ENCODE data around the gene CTCF. TPM values are rescaled to one million over a fixed set of nuclear protein-coding genes. Genes with fewer than 3 reads are reported as not detected.

The CTCF gene
- total RNA-seq, 2 donors from 2014 or later, result 37.0 to 47.3 TPM

DNA sequence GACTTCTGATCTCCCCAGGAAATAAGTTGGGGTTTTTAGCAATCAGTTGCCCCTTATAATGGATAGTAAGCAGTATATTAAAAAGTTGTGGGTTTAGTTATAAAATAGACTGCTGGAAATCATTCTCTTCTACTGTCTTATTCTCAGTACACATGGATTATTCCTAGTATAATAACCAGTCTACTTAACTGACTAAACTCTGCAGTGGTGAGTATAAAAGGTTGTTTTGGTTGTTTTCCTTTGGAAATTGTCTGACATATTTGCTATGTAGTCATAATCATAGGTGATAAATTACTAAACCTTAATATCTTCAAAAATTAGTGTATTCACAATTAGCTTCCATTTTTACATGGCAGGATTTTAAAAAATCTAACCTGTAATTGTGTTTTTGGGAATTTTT is 31.4 kb downstream of the CTCF start:
- H3K27ac ChIP-seq, result no peak overlapping the region
- no peak for DNase-seq
- no peak overlapping the region for H3K4me3 ChIP-seq
- no peaks in the 10 kb centered on the region for H3K27me3 ChIP-seq
- H3K36me3 ChIP-seq, result no peaks in the 10 kb centered on the region
- intact Hi-C loops (cut with DNase I), result no loop called here
- H3K9me3 ChIP-seq, result no peaks in the 10 kb centered on the region
- H3K9ac ChIP-seq (ENCODE audit: low read depth in 2 of 2, low read length in 2 of 2), result no peak overlapping the region
- no peaks in the 10 kb centered on the region for H3K4me1 ChIP-seq
- TF ChIP-seq, protein P1, sequence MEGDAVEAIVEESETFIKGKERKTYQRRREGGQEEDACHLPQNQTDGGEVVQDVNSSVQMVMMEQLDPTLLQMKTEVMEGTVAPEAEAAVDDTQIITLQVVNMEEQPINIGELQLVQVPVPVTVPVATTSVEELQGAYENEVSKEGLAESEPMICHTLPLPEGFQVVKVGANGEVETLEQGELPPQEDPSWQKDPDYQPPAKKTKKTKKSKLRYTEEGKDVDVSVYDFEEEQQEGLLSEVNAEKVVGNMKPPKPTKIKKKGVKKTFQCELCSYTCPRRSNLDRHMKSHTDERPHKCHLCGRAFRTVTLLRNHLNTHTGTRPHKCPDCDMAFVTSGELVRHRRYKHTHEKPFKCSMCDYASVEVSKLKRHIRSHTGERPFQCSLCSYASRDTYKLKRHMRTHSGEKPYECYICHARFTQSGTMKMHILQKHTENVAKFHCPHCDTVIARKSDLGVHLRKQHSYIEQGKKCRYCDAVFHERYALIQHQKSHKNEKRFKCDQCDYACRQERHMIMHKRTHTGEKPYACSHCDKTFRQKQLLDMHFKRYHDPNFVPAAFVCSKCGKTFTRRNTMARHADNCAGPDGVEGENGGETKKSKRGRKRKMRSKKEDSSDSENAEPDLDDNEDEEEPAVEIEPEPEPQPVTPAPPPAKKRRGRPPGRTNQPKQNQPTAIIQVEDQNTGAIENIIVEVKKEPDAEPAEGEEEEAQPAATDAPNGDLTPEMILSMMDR (IDR thresholded peaks at IDR 0.05), result no peak

DNA sequence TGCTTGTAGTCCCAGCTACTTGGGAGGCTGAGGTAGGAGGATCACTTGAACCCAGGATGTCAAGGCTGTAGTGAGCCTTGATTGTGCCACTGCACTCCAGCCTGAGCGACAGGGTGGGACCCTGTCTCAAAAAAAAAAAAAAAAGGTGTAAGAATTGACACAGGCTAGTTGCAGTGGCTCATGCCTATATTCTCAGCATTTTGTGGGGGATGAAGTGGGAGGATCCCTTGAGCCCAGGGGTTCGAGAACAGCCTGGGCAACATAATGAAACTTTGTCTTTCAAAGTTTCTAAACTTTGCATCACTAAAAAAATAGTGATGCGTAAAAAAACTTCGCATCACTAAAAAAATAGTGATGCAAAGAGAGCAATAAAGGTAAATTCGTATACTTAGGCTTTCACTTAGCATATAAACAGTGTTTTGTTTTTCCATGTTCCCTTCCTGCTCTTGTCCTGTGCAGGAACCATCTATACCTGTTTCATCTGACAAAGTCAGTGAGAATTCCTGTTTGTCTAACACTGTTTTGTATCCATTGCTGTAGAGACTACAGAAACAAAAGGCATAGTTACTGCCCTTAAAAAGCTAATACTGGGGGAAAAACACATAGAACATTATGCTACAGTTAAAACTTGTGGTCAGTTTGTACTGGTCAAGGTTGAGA is 32.1 kb downstream of the CTCF start:
- Histone ChIP-seq H3K27ac (no peak overlapping the region), H3K36me3 (no peaks in the 10 kb centered on the region), H3K4me1 (no peaks in the 10 kb centered on the region), H3K4me3 (no peak overlapping the region), H3K9ac (ENCODE audit: low read depth in 2 of 2, low read length in 2 of 2) (no peak overlapping the region), H3K9me3 (no peaks in the 10 kb centered on the region), H3K27me3 (no peaks in the 10 kb centered on the region)
- intact Hi-C loops (cut with DNase I), result no loop called here
- no peak for DNase-seq
- TF ChIP-seq, protein P1 (IDR thresholded peaks at IDR 0.05), result no peak

DNA sequence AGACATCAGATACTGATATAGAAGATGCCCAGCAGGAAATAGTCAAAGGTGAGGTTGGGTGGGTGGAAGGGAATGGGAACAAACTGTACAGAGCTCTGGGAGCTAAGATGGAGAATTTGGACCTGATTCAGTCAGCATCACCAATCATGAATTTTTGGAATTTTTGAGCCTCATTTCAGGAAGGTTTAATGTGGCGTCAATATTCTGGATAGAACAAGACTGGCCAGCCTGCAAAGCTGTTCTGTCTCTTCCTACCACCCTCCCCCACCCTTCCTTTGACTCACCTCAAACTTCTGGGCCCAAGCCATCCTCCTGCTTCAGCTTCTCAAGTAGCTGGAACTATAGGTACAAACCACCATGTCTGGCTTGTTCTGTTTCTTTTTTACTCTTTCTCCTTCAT is 32.6 kb downstream of the CTCF start:
- Histone ChIP-seq H3K4me1 (no peaks in the 10 kb centered on the region), H3K36me3 (no peaks in the 10 kb centered on the region), H3K27me3 (no peaks in the 10 kb centered on the region), H3K27ac (no peak overlapping the region), H3K9ac (ENCODE audit: low read depth in 2 of 2, low read length in 2 of 2) (no peak overlapping the region), H3K9me3 (no peaks in the 10 kb centered on the region), H3K4me3 (no peak overlapping the region)
- no peak for DNase-seq
- intact Hi-C loops (cut with DNase I), result no loop called here
- TF ChIP-seq, protein P1 (IDR thresholded peaks at IDR 0.05), result no peak

DNA sequence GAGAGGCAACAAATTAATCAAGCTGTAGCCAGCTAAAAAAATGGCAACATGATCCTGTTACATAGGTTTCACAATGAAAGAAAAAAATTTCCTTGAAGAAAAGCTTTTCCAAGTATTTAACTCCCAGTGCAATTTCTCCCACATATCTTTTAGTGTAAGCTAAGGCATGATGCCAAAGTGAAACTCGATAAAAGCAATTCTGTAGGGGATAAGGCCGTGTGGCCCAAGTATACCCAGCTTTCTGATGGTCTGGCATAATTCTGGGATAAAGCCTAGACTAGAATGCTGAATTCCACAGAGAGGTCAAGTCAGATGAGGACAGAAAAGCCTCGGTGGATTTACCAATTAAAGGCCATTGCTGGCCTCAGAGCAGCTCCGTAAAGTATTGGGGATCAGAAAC is 36.2 kb downstream of the CTCF start:
- Histone ChIP-seq H3K27me3 (no peaks in the 10 kb centered on the region), H3K4me3 (no peak overlapping the region), H3K9me3 (no peaks in the 10 kb centered on the region), H3K4me1 (no peaks in the 10 kb centered on the region), H3K27ac (no peak overlapping the region), H3K9ac (ENCODE audit: low read depth in 2 of 2, low read length in 2 of 2) (no peak overlapping the region), H3K36me3 (no peaks in the 10 kb centered on the region)
- DNase-seq, result no peak
- TF ChIP-seq, protein P1 (IDR thresholded peaks at IDR 0.05), result no peak
- intact Hi-C loops (cut with DNase I), result no loop called here

DNA sequence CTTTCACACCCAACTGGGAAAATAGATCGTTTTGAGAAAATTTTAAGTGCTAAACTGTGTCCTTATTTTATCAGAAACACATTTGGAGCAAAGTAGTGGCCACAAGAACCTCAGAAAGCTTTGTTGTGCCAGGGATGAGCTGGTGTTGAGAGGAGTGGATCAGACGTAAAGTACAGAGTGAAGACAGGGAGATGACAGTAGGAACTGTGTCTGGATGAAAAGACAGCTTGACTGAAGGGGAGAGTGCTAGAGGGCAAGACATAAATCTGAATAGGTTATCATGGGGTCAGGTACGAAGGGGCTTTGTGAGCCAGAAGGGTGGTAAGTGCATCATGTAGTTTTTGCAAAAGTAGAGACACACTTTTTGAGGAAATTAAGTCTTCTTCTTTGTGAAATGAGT is 43.3 kb downstream of the CTCF start:
- no peaks in the 10 kb centered on the region for H3K9me3 ChIP-seq

More for the DNA sequence above, 43.3 kb downstream of the CTCF start:
- intact Hi-C loops (cut with DNase I), result no loop called here
- TF ChIP-seq, protein P1 (IDR thresholded peaks at IDR 0.05), result no peak
- H3K4me3 ChIP-seq, result no peak overlapping the region
- H3K27me3 ChIP-seq, result no peaks in the 10 kb centered on the region
- no peak for DNase-seq
- no peaks in the 10 kb centered on the region for H3K36me3 ChIP-seq
- no peak overlapping the region for H3K9ac ChIP-seq (ENCODE audit: low read depth in 2 of 2, low read length in 2 of 2)
- no peaks in the 10 kb centered on the region for H3K4me1 ChIP-seq
- H3K27ac ChIP-seq, result no peak overlapping the region
